ENCODE data around the gene FCER1A. TPM values are rescaled to one million over a fixed set of nuclear protein-coding genes. Genes with fewer than 3 reads are reported as not detected.
"Not testable (repeated sequence)": the region's sequence is repeated elsewhere in the genome, so short reads cannot be mapped to it uniquely, and the experiment has no call there.

The FCER1A gene
- total and polyA plus RNA-seq, 5 experiments from 2014 or later = not detected

GRCh38 chr1:159311679-159312078 lies 9.5 kb downstream of the FCER1A start:
- Mint-ChIP-seq H3K36me3 (no peaks in the 10 kb centered on the region), H3K4me1 (no peaks in the 10 kb centered on the region), H3K9me3 (no peaks in the 10 kb centered on the region), H3K4me3 (no peak overlapping the region), H3K27ac (no peak overlapping the region), H3K27me3 (peaks cover 11 to 26% (median 22%) of the 10 kb centered on the region in 5 donors)
- POLR2A ChIA-PET = no interaction called here
- DNase-seq (no peak), ATAC-seq (no peak)

GRCh38 chr1:159315381-159315780 lies 13.2 kb downstream of the FCER1A start:
- H3K27ac Mint-ChIP-seq = no peak overlapping the region
- POLR2A ChIA-PET = no interaction called here

GRCh38 chr1:159318784-159319551 lies 16.8 kb downstream of the FCER1A start:
- H3K4me3 Mint-ChIP-seq = no peak overlapping the region
- H3K4me1 Mint-ChIP-seq = no peaks in the 10 kb centered on the region
- POLR2A ChIA-PET = no interaction called here
- peaks cover 8 to 29% (median 17%) of the 10 kb centered on the region in 5 donors for H3K27me3 Mint-ChIP-seq
- H3K27ac Mint-ChIP-seq = no peak overlapping the region
- DNase-seq = no peak
- H3K36me3 Mint-ChIP-seq = peaks cover 0 to 6% (median 0%) of the 10 kb centered on the region in 3 donors
- ATAC-seq = no peak
- peaks cover 0 to 17% (median 4%) of the 10 kb centered on the region in 9 donors for H3K9me3 Mint-ChIP-seq

More at GRCh38 chr1:159315381-159315780, 13.2 kb downstream of the FCER1A start:
- no peak for ATAC-seq
- no peak overlapping the region for H3K4me3 Mint-ChIP-seq
- H3K36me3 Mint-ChIP-seq = no peaks in the 10 kb centered on the region
- no peaks in the 10 kb centered on the region for H3K9me3 Mint-ChIP-seq
- no peaks in the 10 kb centered on the region for H3K4me1 Mint-ChIP-seq
- peaks cover 7 to 18% (median 15%) of the 10 kb centered on the region in 5 donors for H3K27me3 Mint-ChIP-seq
- DNase-seq = no peak

GRCh38 chr1:159334797-159335196 lies 32.7 kb downstream of the FCER1A start:
- no peaks in the 10 kb centered on the region for H3K4me1 Mint-ChIP-seq
- H3K36me3 Mint-ChIP-seq = peaks cover 0 to 6% (median 0%) of the 10 kb centered on the region in 3 donors
- DNase-seq (no peak), ATAC-seq (no peak)
- H3K27me3 Mint-ChIP-seq = peaks cover 0 to 12% (median 6%) of the 10 kb centered on the region in 5 donors
- H3K9me3 Mint-ChIP-seq = peaks cover 0 to 16% (median 3%) of the 10 kb centered on the region in 9 donors
- POLR2A ChIA-PET = no interaction called here
- no peak overlapping the region for H3K27ac Mint-ChIP-seq
- no peak overlapping the region for H3K4me3 Mint-ChIP-seq

- Mint-ChIP-seq H3K36me3 (peaks cover 0 to 6% (median 0%) of the 10 kb centered on the region in 3 donors), H3K4me1 (no peaks in the 10 kb centered on the region), H3K4me3 (no peak overlapping the region), H3K27ac (no peak overlapping the region), H3K27me3 (peaks cover 0 to 12% (median 8%) of the 10 kb centered on the region in 5 donors), H3K9me3 (peaks cover 0 to 14% (median 0%) of the 10 kb centered on the region in 9 donors)
- DNase-seq = no peak
- POLR2A ChIA-PET = no interaction called here
- ATAC-seq = no peak
These were observed 35.9 kb downstream of the FCER1A start for GRCh38 chr1:159338018-159338417.

GRCh38 chr1:159339536-159339935 lies 37.4 kb downstream of the FCER1A start:
- Mint-ChIP-seq H3K9me3 (peaks cover 0 to 9% (median 0%) of the 10 kb centered on the region in 9 donors), H3K4me1 (no peaks in the 10 kb centered on the region), H3K27ac (no peak overlapping the region)

GRCh38 chr1:159341736-159342135 lies 39.6 kb downstream of the FCER1A start:
- H3K27ac Mint-ChIP-seq = no peak overlapping the region
- H3K36me3 Mint-ChIP-seq = no peaks in the 10 kb centered on the region
- H3K27me3 Mint-ChIP-seq = peaks cover 8 to 16% (median 11%) of the 10 kb centered on the region in 5 donors
- DNase-seq (no peak), ATAC-seq (no peak)
- H3K4me3 Mint-ChIP-seq = no peak overlapping the region
- POLR2A ChIA-PET = no interaction called here
- H3K9me3 Mint-ChIP-seq = peaks cover 0 to 3% (median 0%) of the 10 kb centered on the region in 9 donors
- no peaks in the 10 kb centered on the region for H3K4me1 Mint-ChIP-seq

More at GRCh38 chr1:159339536-159339935, 37.4 kb downstream of the FCER1A start:
- H3K36me3 Mint-ChIP-seq = peaks cover 0 to 6% (median 0%) of the 10 kb centered on the region in 3 donors
- H3K27me3 Mint-ChIP-seq = peaks cover 7 to 11% (median 9%) of the 10 kb centered on the region in 5 donors
- no peak for DNase-seq
- POLR2A ChIA-PET = no interaction called here
- no peak for ATAC-seq
- no peak overlapping the region for H3K4me3 Mint-ChIP-seq

GRCh38 chr1:159342761-159343425 lies 40.8 kb downstream of the FCER1A start:
- peaks cover 8 to 16% (median 14%) of the 10 kb centered on the region in 5 donors for H3K27me3 Mint-ChIP-seq
- peaks cover 0 to 6% (median 0%) of the 10 kb centered on the region in 9 donors for H3K9me3 Mint-ChIP-seq
- no peak overlapping the region for H3K4me3 Mint-ChIP-seq
- H3K4me1 Mint-ChIP-seq = no peaks in the 10 kb centered on the region
- POLR2A ChIA-PET = no interaction called here
- H3K36me3 Mint-ChIP-seq = peaks cover 0 to 4% (median 0%) of the 10 kb centered on the region in 3 donors
- DNase-seq = no peak
- H3K27ac Mint-ChIP-seq = peak overlapping the region in 1 of 10 donors; percentile 46
- ATAC-seq = no peak

GRCh38 chr1:159349374-159349773 lies 47.2 kb downstream of the FCER1A start:
- ATAC-seq, H3K4me3 Mint-ChIP-seq, H3K27ac Mint-ChIP-seq, POLR2A ChIA-PET, DNase-seq, H3K36me3 Mint-ChIP-seq, H3K4me1 Mint-ChIP-seq: not testable (repeated sequence)
- Mint-ChIP-seq H3K9me3 (peaks cover 0 to 14% (median 2%) of the 10 kb centered on the region in 9 donors), H3K27me3 (peaks cover 5 to 28% (median 16%) of the 10 kb centered on the region in 5 donors)

GRCh38 chr1:159352436-159352835 lies 50.3 kb downstream of the FCER1A start:
- no peaks in the 10 kb centered on the region for H3K4me1 Mint-ChIP-seq
- H3K9me3 Mint-ChIP-seq = peaks cover 0 to 22% (median 7%) of the 10 kb centered on the region in 9 donors
- H3K4me3 Mint-ChIP-seq = no peak overlapping the region
- POLR2A ChIA-PET = no interaction called here
- DNase-seq (no peak), ATAC-seq (no peak)
- H3K36me3 Mint-ChIP-seq = peaks cover 0 to 9% (median 0%) of the 10 kb centered on the region in 3 donors
- H3K27me3 Mint-ChIP-seq = peaks cover 13 to 49% (median 20%) of the 10 kb centered on the region in 5 donors
- H3K27ac Mint-ChIP-seq = no peak overlapping the region

Other genes starting within 250 kb of the FCER1A start
- gene AIM2, start 225.6 kb upstream of the FCER1A start, total RNA-seq = under 1 TPM; 0.86 to 0.93 TPM
- gene AIM2, start 225.6 kb upstream of the FCER1A start, polyA plus RNA-seq = under 1 TPM in 1 of 3 donors, not detected in 2; 0.60 TPM
- gene CADM3, start 130.7 kb upstream of the FCER1A start, total RNA-seq = not detected
- gene CADM3, start 130.7 kb upstream of the FCER1A start, polyA plus RNA-seq = not detected
- not detected for gene ACKR1, start 97.5 kb upstream of the FCER1A start, total RNA-seq
- not detected for gene ACKR1, start 97.5 kb upstream of the FCER1A start, polyA plus RNA-seq
- not detected for gene OR10J4, start 129.9 kb downstream of the FCER1A start, total RNA-seq
- not detected for gene OR10J4, start 129.9 kb downstream of the FCER1A start, polyA plus RNA-seq
- gene OR10J1, start 137.4 kb downstream of the FCER1A start, total RNA-seq = not detected
- gene OR10J1, start 137.4 kb downstream of the FCER1A start, polyA plus RNA-seq = not detected
- gene OR10J5, start 233.7 kb downstream of the FCER1A start, total RNA-seq = not detected
- not detected for gene OR10J5, start 233.7 kb downstream of the FCER1A start, polyA plus RNA-seq